ENCODE measurements around the gene WDR26. TPM values are rescaled to one million over a fixed set of nuclear protein-coding genes. Genes with fewer than 3 reads are reported as not detected.
"Not testable (repeated sequence)": the region's sequence is repeated elsewhere in the genome, so short reads cannot be mapped to it uniquely, and the experiment has no call there.

Gene WDR26
- total RNA-seq, 6 experiments from 2014 or later = 27.2 to 46.8 (median 40.1) TPM

GRCh38 chr1:224348137-224348536 lies 86.5 kb downstream of the WDR26 start:
- peaks cover 0 to 8% (median 0%) of the 10 kb centered on the region in 4 donors for H3K9me3 ChIP-seq
- 75% methylated on average over 2 of the region's 2 CpGs for WGBS (ENCODE audit: insufficient coverage, low coverage, low lambda C conversion rate, missing lambda C conversion rate)
- intact Hi-C loops (cut with DNase I) = no loop called here
- ATAC-seq (no peak), DNase-seq (no peak)
- H3K27ac ChIP-seq = no peak overlapping the region
- no peaks in the 10 kb centered on the region for H3K36me3 ChIP-seq
- no peaks in the 10 kb centered on the region for H3K27me3 ChIP-seq
- H3K4me1 ChIP-seq = no peaks in the 10 kb centered on the region
- no peak overlapping the region for H3K4me3 ChIP-seq
- TF ChIP-seq POLR2A (IDR thresholded peaks at IDR 0.05) (no peak), CTCF (IDR thresholded peaks at IDR 0.05) (no peak)

GRCh38 chr1:224343679-224344078 lies 90.9 kb downstream of the WDR26 start:
- no peak overlapping the region for H3K4me3 ChIP-seq

GRCh38 chr1:224340453-224341384 lies 93.9 kb downstream of the WDR26 start:
- 5% methylated on average over 14 of the region's 36 CpGs for whole genome bisulfite sequencing (ENCODE audit: insufficient coverage, low coverage, low lambda C conversion rate, missing lambda C conversion rate)
- intact Hi-C loops (cut with DNase I); H3K9me3 ChIP-seq; H3K27me3 ChIP-seq; H3K4me1 ChIP-seq; H3K27ac ChIP-seq; H3K36me3 ChIP-seq: not testable (repeated sequence)
- ATAC-seq (peak; percentile 73 to 91 (median 80)), DNase-seq (peak; percentile 50 to 65 (median 55))
- peak overlapping the region; percentile 47 to 52 (median 48) for H3K4me3 ChIP-seq

More at GRCh38 chr1:224343679-224344078, 90.9 kb downstream of the WDR26 start:
- no peak overlapping the region for H3K27ac ChIP-seq
- TF ChIP-seq CTCF (IDR thresholded peaks at IDR 0.05) = no peak
- no peak for TF ChIP-seq POLR2A (IDR thresholded peaks at IDR 0.05)
- WGBS (ENCODE audit: insufficient coverage, low coverage, low lambda C conversion rate, missing lambda C conversion rate) = 46% methylated on average over 3 of the region's 3 CpGs
- intact Hi-C loops (cut with DNase I) = no loop called here
- peaks cover 0 to 8% (median 0%) of the 10 kb centered on the region in 4 donors for H3K9me3 ChIP-seq
- no peaks in the 10 kb centered on the region for H3K27me3 ChIP-seq
- DNase-seq = no peak
- H3K36me3 ChIP-seq = no peaks in the 10 kb centered on the region
- H3K4me1 ChIP-seq = no peaks in the 10 kb centered on the region
- ATAC-seq = no peak

GRCh38 chr1:224339442-224340033 lies 95.1 kb downstream of the WDR26 start:
- intact Hi-C loops (cut with DNase I) = loop anchor here in 1 of 2 donors (10.0 kb wide), 1 partner anchor 225 kb away; the partner anchor contains the start of gene FBXO28
- Histone ChIP-seq H3K9me3 (peaks cover 0 to 8% (median 0%) of the 10 kb centered on the region in 4 donors), H3K27ac (no peak overlapping the region), H3K36me3 (no peaks in the 10 kb centered on the region), H3K27me3 (no peaks in the 10 kb centered on the region), H3K4me3 (no peak overlapping the region), H3K4me1 (no peaks in the 10 kb centered on the region)
- ATAC-seq = peak in 2 of 4 donors; percentile 31 to 80
- no peak for TF ChIP-seq POLR2A (IDR thresholded peaks at IDR 0.05)
- no peak for TF ChIP-seq CTCF (IDR thresholded peaks at IDR 0.05)
- WGBS (ENCODE audit: insufficient coverage, low coverage, low lambda C conversion rate, missing lambda C conversion rate) = 36% methylated on average over 4 of the region's 4 CpGs
- DNase-seq = peak in 1 of 3 donors; percentile 33

Measured in right lobe of liver (tissue), 6 donors.